GM12874 (cell line): ENCODE data around the gene DDIT3.

Experiments
- CTCF ChIP-seq: IDR thresholded peaks from 2 replicates; pipeline ENCODE4 v1.5.1; 2011; ENCODE audit warnings: low read depth, mild to moderate bottlenecking, control low read depth, low read length, moderate library complexity; ENCODE audit not compliant: insufficient read depth

The DDIT3 gene

GRCh38 chr12:57545809-57546437, 25.6 kb upstream of the DDIT3 start:
- TF ChIP-seq CTCF = no peak

- no peak for TF ChIP-seq CTCF
Measured at GRCh38 chr12:57543581-57543980, 23.3 kb upstream of the DDIT3 start.

DNA sequence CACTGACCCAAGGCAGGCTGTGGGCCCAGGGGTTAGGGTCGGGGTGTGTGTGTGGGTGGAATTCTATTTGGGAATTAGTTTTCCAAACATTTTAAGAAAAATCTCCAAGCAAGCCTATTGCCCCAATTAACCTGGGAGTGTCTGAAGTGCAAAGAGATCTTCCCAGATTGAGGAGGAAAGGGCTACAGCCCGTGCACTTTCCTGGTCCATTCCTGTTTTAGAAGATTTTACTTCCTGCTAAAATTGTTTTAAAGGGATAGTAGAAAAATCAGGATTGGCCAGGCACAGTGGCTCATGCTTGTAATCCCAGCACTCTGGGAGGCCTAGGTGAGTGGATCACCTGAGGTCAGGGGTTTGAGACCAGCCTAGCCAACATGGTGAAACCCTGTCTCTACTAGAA, 21.4 kb upstream of the DDIT3 start:
- no peak for TF ChIP-seq CTCF

- TF ChIP-seq CTCF = no peak
Measured at GRCh38 chr12:57541001-57541400, 20.7 kb upstream of the DDIT3 start.

- no peak for TF ChIP-seq CTCF
Measured at GRCh38 chr12:57539134-57539768, 18.9 kb upstream of the DDIT3 start.

DNA sequence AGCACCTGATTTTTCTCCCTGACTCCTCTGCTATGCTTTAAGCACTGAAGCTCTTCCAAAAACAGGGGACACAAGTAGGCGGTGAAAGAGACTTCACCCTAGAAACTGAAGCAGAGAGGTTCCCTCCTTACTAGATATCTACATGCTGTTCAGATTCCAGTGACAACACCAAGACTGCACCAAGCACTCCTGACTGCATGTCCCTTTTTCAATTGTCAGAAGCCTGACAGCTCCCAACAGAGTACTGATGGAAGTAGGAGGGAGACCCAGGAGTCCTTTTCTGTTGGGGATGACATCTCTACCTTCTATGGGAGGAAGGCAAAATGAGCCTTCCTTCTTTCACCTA, 16.3 kb upstream of the DDIT3 start:
- no peak for TF ChIP-seq CTCF

GRCh38 chr12:57535764-57536596, 15.7 kb upstream of the DDIT3 start:
- TF ChIP-seq CTCF = no peak
